WI38 (cell line): ENCODE measurements around the gene GPR37.

Experiments
- H3K4me3 ChIP-seq: 2 replicates; pipeline ENCODE4 v1.5.1; 2011; ENCODE audit warnings: low read depth, mild to moderate bottlenecking, control low read depth, low read length
- TF ChIP-seq, protein P1 (sequence below): IDR thresholded peaks from 2 replicates; pipeline ENCODE4 v1.5.1; 2012; ENCODE audit warnings: low read depth, mild to moderate bottlenecking, control low read depth, low read length

Gene GPR37

DNA sequence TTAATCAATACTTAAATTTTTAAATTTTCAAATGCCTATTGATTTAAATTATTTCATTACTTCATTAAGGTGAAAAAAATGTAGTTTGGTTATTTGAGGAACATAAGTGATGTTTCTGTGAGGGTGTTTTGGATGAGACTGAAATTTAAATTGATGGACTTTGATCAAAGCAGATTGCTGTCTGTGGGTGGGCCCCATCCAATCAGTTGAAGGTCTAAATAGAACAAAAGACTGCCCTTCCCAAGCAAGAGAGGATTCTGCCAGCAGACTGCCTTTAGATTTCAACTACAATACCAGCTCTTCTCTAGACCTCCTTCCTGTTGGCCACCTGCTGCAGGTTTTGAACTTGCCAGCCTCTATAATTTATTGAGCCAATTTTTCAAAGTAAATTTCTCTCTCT, 14.5 kb upstream of the GPR37 start:
- no peak overlapping the region for H3K4me3 ChIP-seq
- TF ChIP-seq, protein P1, sequence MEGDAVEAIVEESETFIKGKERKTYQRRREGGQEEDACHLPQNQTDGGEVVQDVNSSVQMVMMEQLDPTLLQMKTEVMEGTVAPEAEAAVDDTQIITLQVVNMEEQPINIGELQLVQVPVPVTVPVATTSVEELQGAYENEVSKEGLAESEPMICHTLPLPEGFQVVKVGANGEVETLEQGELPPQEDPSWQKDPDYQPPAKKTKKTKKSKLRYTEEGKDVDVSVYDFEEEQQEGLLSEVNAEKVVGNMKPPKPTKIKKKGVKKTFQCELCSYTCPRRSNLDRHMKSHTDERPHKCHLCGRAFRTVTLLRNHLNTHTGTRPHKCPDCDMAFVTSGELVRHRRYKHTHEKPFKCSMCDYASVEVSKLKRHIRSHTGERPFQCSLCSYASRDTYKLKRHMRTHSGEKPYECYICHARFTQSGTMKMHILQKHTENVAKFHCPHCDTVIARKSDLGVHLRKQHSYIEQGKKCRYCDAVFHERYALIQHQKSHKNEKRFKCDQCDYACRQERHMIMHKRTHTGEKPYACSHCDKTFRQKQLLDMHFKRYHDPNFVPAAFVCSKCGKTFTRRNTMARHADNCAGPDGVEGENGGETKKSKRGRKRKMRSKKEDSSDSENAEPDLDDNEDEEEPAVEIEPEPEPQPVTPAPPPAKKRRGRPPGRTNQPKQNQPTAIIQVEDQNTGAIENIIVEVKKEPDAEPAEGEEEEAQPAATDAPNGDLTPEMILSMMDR, result no peak

DNA sequence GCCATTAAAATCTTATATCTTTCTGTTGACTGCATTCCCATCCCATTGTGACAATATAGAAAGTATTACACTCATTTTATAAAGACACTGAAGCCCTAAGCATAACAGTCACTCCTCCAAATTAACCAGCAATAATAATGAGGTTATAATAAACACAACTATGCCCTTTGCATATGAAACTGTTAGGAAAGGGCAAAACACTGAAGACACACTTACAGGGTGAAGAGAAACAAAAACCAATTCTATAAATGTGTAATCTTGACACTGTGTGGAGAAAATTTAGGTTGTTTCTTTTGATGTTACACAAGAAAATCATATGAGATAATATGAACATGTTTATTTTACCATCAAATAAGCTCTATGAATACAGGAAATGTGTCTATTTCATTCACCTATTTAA, 14.0 kb upstream of the GPR37 start:
- no peak overlapping the region for H3K4me3 ChIP-seq
- TF ChIP-seq, protein P1, result no peak

DNA sequence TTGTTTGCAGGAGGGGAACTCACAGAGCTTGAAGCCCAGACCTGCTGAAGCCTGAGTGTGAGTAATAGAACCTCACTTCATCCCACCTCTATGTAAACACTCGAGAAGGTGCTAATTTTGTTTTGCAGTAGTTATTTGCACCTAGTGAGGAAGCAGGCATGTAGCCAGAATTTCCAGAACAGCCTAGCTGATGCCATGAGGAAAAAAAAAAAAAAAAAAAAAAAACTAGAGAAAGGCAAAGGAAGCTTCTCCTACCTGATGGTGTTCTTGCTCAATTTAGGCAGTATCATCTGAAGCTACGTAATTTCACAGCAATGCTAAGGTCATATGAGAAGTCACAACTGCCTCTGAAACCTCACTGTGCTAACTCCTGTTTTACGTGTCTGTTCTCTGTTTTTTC, 13.6 kb upstream of the GPR37 start:
- H3K4me3 ChIP-seq, result no peak overlapping the region
- TF ChIP-seq, protein P1, result no peak

DNA sequence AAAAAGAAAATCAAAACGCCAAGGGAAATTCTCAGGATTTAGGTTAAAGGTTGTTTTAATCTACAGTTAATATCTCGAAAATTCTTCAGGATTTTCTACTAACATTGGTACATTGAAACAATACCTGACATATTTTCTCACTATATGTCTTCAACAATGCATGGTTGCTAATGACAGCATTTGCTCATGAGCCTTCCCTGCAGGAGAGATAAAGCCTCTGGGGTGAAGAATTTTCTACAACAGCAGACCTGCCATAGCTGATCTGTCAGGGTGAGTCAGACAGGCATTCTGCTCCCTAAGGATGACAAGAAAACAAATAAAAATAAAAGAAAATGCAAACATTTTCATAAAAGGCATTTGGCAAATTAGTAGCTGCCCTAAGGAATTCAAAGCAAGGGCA, 11.7 kb upstream of the GPR37 start:
- H3K4me3 ChIP-seq, result no peak overlapping the region
- TF ChIP-seq, protein P1, result no peak

DNA sequence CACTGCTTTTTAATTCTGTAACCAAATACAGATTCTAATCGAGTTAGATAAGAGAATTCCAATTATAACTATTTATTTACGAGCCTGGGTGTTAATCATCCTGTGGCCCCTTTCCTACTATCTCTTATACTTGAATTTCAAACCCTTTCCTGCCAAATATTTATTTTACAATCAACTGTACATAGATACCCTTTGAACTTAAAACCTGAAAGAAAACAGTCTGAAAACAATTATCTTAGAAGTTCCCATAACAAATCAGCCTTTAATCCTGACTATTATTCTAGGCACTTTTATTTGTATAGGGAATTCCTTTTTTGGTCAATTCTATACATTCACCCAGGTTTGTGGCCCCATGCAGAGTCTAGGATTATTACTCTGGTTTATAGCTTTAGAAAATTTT, 10.6 kb upstream of the GPR37 start:
- TF ChIP-seq, protein P1, result no peak

DNA sequence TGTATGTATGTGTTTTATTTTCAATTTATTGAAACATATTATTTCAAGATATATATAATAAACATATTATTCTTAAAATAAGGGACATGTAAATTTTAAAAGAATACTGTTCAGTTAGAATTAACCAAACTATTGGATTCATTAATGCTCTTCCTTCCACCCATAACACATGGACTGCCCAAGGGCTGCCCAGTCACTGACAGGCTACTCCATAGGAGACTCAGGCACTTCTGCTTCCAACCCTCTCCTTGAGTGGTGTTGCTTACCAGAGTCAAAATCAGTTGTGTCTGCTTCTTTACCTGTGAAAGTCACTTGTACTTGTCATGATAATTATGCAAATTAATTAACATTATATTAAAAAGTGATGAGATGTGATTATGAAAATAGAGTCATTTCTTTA, 9.8 kb upstream of the GPR37 start:
- no peak overlapping the region for H3K4me3 ChIP-seq
- TF ChIP-seq, protein P1, result no peak

More for the DNA sequence above, 10.6 kb upstream of the GPR37 start:
- no peak overlapping the region for H3K4me3 ChIP-seq

DNA sequence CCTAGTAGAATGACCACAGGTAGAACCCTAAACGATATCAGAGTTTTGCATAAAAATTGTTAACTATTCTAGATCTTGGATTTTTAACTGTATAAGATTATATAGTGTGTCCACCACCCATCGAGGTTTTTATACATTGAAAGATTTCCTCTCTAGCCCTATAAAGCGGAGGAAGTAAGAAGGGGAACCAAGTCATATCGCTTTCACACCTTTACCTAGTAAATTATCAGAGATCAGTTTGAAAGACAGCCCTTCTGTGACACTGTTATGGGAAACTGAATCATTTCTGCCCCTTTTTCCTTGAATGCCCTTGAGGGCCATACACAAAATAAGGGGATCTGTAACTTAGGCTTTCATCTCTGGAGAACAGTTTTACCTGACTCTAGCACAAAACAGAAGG, 8.3 kb upstream of the GPR37 start:
- TF ChIP-seq, protein P1, result no peak

More for the DNA sequence above, 8.3 kb upstream of the GPR37 start:
- H3K4me3 ChIP-seq, result no peak overlapping the region
